GDM1 (cell line): ENCODE results near the gene AZI2.

Experiments
- DNase-seq: peaks from one replicate; lab custom pipeline; 2025; lab: John Stamatoyannopoulos, UW

The AZI2 gene

GRCh38 chr3:28300345-28300962, 48.2 kb downstream of the AZI2 start:
- no peak for DNase-seq

- DNase-seq = no peak
Observed at GRCh38 chr3:28299705-28300104, 48.9 kb downstream of the AZI2 start.

GRCh38 chr3:28295898-28296490, 52.6 kb downstream of the AZI2 start:
- no peak for DNase-seq

- no peak for DNase-seq
Observed at GRCh38 chr3:28294667-28295413, 53.8 kb downstream of the AZI2 start.

GRCh38 chr3:28292622-28293021, 56.0 kb downstream of the AZI2 start:
- DNase-seq = no peak

GRCh38 chr3:28291577-28291976, 57.0 kb downstream of the AZI2 start:
- no peak for DNase-seq

GRCh38 chr3:28290863-28291300, 57.7 kb downstream of the AZI2 start:
- no peak for DNase-seq

GRCh38 chr3:28287046-28287445, 61.6 kb downstream of the AZI2 start:
- no peak for DNase-seq

- peak; percentile 10 for DNase-seq
Observed at GRCh38 chr3:28286595-28286994, 62.0 kb downstream of the AZI2 start.

- DNase-seq = no peak
Observed at GRCh38 chr3:28280781-28281180, 67.8 kb downstream of the AZI2 start.

- DNase-seq = no peak
Observed at GRCh38 chr3:28279770-28280169, 68.9 kb downstream of the AZI2 start.

- no peak for DNase-seq
Observed at GRCh38 chr3:28278918-28279317, 69.7 kb downstream of the AZI2 start.

GRCh38 chr3:28273837-28274236, 74.8 kb downstream of the AZI2 start:
- no peak for DNase-seq
